ENCODE measurements around the gene LIMS2. TPM values are rescaled to one million over a fixed set of nuclear protein-coding genes. Genes with fewer than 3 reads are reported as not detected.
A peak's percentile ranks its signal among the peaks of the same experiment; 100 is the strongest.

Gene LIMS2
- total and polyA plus RNA-seq, 5 donors: 163 to 224 (median 200) TPM

DNA sequence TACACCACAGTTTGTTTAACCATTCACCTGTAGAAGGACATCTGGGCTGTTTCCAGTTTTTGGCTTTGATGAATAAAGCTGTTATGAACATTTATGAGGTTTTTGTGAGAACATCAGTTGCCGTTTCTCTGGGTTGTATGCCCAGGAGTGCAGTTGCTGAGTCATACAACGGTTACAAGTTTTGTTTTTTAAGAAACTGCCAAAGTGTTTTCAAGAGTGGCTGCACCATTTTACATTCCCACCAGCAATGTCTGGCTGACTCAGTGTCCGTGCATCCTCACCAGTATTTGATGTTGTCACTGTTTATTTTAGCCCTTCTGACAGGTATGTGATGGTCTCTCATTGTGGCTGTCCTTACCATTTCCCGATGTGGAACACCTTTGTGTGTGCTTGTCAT lies 77.3 kb downstream of the LIMS2 start:
- ATAC-seq (no peak), DNase-seq (no peak)
- Histone ChIP-seq H3K4me3 (ENCODE audit: low read length) (no peak overlapping the region), H3K27me3 (ENCODE audit: control insufficient read depth, insufficient read depth) (no peaks in the 10 kb centered on the region), H3K4me1 (ENCODE audit: control insufficient read depth, insufficient read depth, low read length) (no peaks in the 10 kb centered on the region), H3K27ac (ENCODE audit: low read length) (no peak overlapping the region), H3K9me3 (ENCODE audit: control insufficient read depth, low read length) (no peaks in the 10 kb centered on the region)
- intact Hi-C loops (cut with DNase I): loop anchor here in 2 of 4 donors (10.0 kb wide), 2 partner anchors 97 to 347 kb away; no protein-coding TSS in a partner anchor
- 76% methylated on average over 4 of the region's 4 CpGs for WGBS

DNA sequence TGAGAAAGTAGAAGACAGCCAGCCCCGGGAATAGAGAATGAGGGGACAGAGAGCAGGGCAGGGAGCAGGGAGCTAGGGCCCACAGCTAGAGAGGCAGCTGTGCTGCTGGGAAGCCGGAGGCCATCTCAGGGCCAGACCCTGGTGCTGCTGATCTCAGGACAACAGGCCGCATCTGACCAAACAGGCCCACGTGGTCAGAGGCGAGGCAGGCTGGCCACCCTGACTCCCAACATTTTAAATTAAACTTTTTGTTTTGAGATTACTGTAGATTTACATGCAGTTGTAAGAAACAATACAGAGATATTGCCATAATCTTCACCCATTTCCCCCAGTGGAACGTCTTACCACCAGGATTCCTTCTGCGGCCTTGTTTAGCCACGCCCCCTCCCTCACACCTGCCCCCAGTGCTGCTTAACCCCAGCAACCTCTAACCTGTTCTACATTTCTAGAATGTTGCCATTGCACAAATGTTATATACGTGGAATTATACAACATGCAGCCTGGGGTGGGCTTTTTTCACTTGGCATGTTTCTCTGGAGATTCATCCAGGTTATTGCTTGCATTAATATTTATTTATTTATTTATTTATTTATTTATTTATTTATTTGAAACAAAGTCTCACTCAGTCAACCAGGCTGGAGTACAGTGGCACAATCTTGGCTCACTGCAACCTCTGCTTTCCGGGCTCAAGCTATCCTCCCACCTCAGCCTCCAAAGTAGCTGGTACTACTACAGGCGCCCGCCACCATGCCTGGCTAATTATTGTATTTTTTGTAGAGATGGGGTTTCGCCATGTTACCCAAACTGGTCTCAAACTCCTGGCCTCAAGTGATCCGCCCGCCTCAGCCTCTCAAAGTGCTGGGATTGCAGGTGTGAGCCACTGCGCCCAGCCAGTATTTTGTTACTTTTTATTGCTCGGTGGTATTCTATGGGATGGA lies 78.0 kb downstream of the LIMS2 start:
- intact Hi-C loops (cut with DNase I): loop anchor here in 2 of 4 donors (10.0 kb wide), 2 partner anchors 97 to 347 kb away; no protein-coding TSS in a partner anchor
- no peak overlapping the region for H3K4me3 ChIP-seq (ENCODE audit: low read length)
- H3K9me3 ChIP-seq (ENCODE audit: control insufficient read depth, low read length): no peaks in the 10 kb centered on the region
- H3K27me3 ChIP-seq (ENCODE audit: control insufficient read depth, insufficient read depth): no peaks in the 10 kb centered on the region
- ATAC-seq: no peak
- H3K27ac ChIP-seq (ENCODE audit: low read length): no peak overlapping the region
- DNase-seq: no peak
- 89% methylated on average over 17 of the region's 17 CpGs for WGBS
- H3K4me1 ChIP-seq (ENCODE audit: control insufficient read depth, insufficient read depth, low read length): no peaks in the 10 kb centered on the region

GRCh38 chr2:127596311-127597045 lies 78.9 kb downstream of the LIMS2 start:
- Histone ChIP-seq H3K4me1 (ENCODE audit: control insufficient read depth, insufficient read depth, low read length) (no peaks in the 10 kb centered on the region), H3K27me3 (ENCODE audit: control insufficient read depth, insufficient read depth) (no peaks in the 10 kb centered on the region), H3K4me3 (ENCODE audit: low read length) (no peak overlapping the region), H3K27ac (ENCODE audit: low read length) (no peak overlapping the region), H3K9me3 (ENCODE audit: control insufficient read depth, low read length) (no peaks in the 10 kb centered on the region)
- ATAC-seq (no peak), DNase-seq (no peak)
- WGBS: 94% methylated on average over 14 of the region's 14 CpGs
- intact Hi-C loops (cut with DNase I): loop anchor here in 2 of 4 donors (10.0 kb wide), 2 partner anchors 98 to 348 kb away; no protein-coding TSS in a partner anchor

GRCh38 chr2:127594116-127594591 lies 81.2 kb downstream of the LIMS2 start:
- Histone ChIP-seq H3K4me1 (ENCODE audit: control insufficient read depth, insufficient read depth, low read length) (no peaks in the 10 kb centered on the region), H3K4me3 (ENCODE audit: low read length) (no peak overlapping the region), H3K9me3 (ENCODE audit: control insufficient read depth, low read length) (no peaks in the 10 kb centered on the region), H3K27me3 (ENCODE audit: control insufficient read depth, insufficient read depth) (no peaks in the 10 kb centered on the region), H3K27ac (ENCODE audit: low read length) (no peak overlapping the region)
- intact Hi-C loops (cut with DNase I): loop anchor here in 3 of 4 donors (5.0 to 10.0 kb wide), 4 partner anchors 88 to 351 kb away; no protein-coding TSS in a partner anchor
- no peak for DNase-seq
- ATAC-seq: no peak
- WGBS: 89% methylated on average over 10 of the region's 10 CpGs

- no peak for DNase-seq
- Histone ChIP-seq H3K27me3 (ENCODE audit: control insufficient read depth, insufficient read depth) (no peaks in the 10 kb centered on the region), H3K27ac (ENCODE audit: low read length) (no peak overlapping the region), H3K4me1 (ENCODE audit: control insufficient read depth, insufficient read depth, low read length) (no peaks in the 10 kb centered on the region), H3K4me3 (ENCODE audit: low read length) (no peak overlapping the region), H3K9me3 (ENCODE audit: control insufficient read depth, low read length) (no peaks in the 10 kb centered on the region)
- 91% methylated on average over 27 of the region's 27 CpGs for WGBS
- intact Hi-C loops (cut with DNase I): loop anchor here in 3 of 4 donors (5.0 to 10.0 kb wide), 4 partner anchors 89 to 351 kb away; no protein-coding TSS in a partner anchor
- ATAC-seq: peak in 1 of 2 donors; percentile 6
Observed at GRCh38 chr2:127593228-127594115, 81.9 kb downstream of the LIMS2 start.

DNA sequence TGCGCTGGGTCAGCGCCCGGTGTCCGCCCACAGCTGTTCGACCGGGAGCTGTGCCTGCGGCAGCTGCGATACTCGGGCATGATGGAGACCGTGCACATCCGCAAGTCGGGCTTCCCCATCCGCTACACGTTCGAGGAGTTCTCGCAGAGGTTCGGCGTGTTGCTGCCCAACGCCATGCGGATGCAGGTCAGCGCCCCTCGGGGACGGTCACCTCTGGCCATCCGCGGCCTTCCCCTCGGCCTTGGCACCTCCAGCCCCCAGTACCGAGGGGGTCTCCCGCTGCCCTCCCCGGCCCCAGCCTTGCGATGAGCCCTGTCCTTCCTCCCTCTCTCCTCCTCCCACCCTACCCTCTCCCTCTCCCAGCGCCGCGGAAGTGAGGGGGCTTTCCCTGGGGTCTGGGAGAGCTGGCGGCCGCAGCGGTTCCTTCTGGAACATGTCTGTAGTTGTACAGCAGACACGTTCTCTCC lies 82.5 kb downstream of the LIMS2 start:
- 94% methylated on average over 37 of the region's 37 CpGs for WGBS
- no peak overlapping the region for H3K4me3 ChIP-seq (ENCODE audit: low read length)
- peak in 1 of 2 donors; percentile 15 for ATAC-seq
- H3K27ac ChIP-seq (ENCODE audit: low read length): no peak overlapping the region
- no peak for DNase-seq
- no peaks in the 10 kb centered on the region for H3K9me3 ChIP-seq (ENCODE audit: control insufficient read depth, low read length)
- intact Hi-C loops (cut with DNase I): loop anchor here in 3 of 4 donors (5.0 to 10.0 kb wide), 4 partner anchors 90 to 352 kb away; no protein-coding TSS in a partner anchor
- H3K27me3 ChIP-seq (ENCODE audit: control insufficient read depth, insufficient read depth): no peaks in the 10 kb centered on the region
- no peaks in the 10 kb centered on the region for H3K4me1 ChIP-seq (ENCODE audit: control insufficient read depth, insufficient read depth, low read length)

DNA sequence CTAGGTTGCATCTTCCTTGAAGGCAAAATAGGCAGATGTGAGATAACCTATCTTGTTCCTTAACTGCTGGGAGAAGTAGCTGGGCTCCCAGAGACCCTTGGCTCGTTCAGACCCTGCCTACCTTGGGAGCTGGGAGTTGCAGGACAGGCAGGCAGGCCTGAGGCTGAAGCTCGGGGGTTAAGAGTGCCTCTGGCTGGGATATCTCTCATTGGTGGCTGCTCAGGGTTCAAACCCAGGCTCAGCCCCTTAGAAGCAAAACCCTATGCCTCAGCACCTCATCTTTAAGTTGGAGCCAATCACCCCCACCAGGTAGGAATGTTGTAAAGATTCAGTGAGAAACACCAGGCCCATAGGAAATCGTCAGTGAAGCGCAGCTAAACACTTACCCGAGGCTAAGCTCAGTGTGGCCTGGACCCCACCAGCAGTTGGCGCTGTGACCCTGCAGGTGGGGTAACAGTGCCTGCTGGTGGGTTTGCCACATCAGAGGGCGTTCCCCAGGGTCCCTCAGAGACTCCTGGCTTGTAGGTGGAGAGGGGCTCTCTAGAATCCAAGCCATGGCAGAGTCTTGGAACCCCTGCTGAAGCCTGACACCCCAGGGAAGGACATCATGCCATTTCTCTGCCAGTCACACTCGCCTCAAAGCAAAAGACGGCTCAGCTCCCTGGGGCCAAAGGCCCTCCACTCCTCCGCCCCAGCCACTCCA lies 84.0 kb downstream of the LIMS2 start:
- WGBS: 47% methylated on average over 10 of the region's 10 CpGs

GRCh38 chr2:127590386-127591190 lies 84.7 kb downstream of the LIMS2 start:
- ATAC-seq: no peak
- intact Hi-C loops (cut with DNase I): loop anchor here in 3 of 4 donors (5.0 to 10.0 kb wide), 4 partner anchors 92 to 354 kb away; no protein-coding TSS in a partner anchor
- 94% methylated on average over 8 of the region's 8 CpGs for WGBS

More for the DNA sequence above, 84.0 kb downstream of the LIMS2 start:
- DNase-seq: peak; percentile 60 to 86 (median 80)
- no peaks in the 10 kb centered on the region for H3K4me1 ChIP-seq (ENCODE audit: control insufficient read depth, insufficient read depth, low read length)
- peak; percentile 82 to 85 for ATAC-seq
- no peaks in the 10 kb centered on the region for H3K27me3 ChIP-seq (ENCODE audit: control insufficient read depth, insufficient read depth)
- intact Hi-C loops (cut with DNase I): loop anchor here in 3 of 4 donors (5.0 to 10.0 kb wide), 4 partner anchors 91 to 353 kb away; no protein-coding TSS in a partner anchor
- H3K4me3 ChIP-seq (ENCODE audit: low read length): no peak overlapping the region
- H3K9me3 ChIP-seq (ENCODE audit: control insufficient read depth, low read length): no peaks in the 10 kb centered on the region
- H3K27ac ChIP-seq (ENCODE audit: low read length): no peak overlapping the region

GRCh38 chr2:127589841-127590240 lies 85.5 kb downstream of the LIMS2 start:
- Histone ChIP-seq H3K4me1 (ENCODE audit: control insufficient read depth, insufficient read depth, low read length) (no peaks in the 10 kb centered on the region), H3K27me3 (ENCODE audit: control insufficient read depth, insufficient read depth) (no peaks in the 10 kb centered on the region), H3K4me3 (ENCODE audit: low read length) (no peak overlapping the region), H3K9me3 (ENCODE audit: control insufficient read depth, low read length) (no peaks in the 10 kb centered on the region), H3K27ac (ENCODE audit: low read length) (no peak overlapping the region)
- DNase-seq (no peak), ATAC-seq (no peak)
- intact Hi-C loops (cut with DNase I): loop anchor here in 3 of 4 donors (5.0 to 10.0 kb wide), 4 partner anchors 92 to 355 kb away; no protein-coding TSS in a partner anchor
- WGBS: 88% methylated on average over 5 of the region's 5 CpGs

More at GRCh38 chr2:127590386-127591190, 84.7 kb downstream of the LIMS2 start:
- H3K27ac ChIP-seq (ENCODE audit: low read length): no peak overlapping the region
- H3K27me3 ChIP-seq (ENCODE audit: control insufficient read depth, insufficient read depth): no peaks in the 10 kb centered on the region
- no peaks in the 10 kb centered on the region for H3K9me3 ChIP-seq (ENCODE audit: control insufficient read depth, low read length)
- no peaks in the 10 kb centered on the region for H3K4me1 ChIP-seq (ENCODE audit: control insufficient read depth, insufficient read depth, low read length)
- no peak overlapping the region for H3K4me3 ChIP-seq (ENCODE audit: low read length)
- no peak for DNase-seq
